ENCODE results near the gene MT1M. TPM values are rescaled to one million over a fixed set of nuclear protein-coding genes. Genes with fewer than 3 reads are reported as not detected.

The MT1M gene
- total and polyA plus RNA-seq, 2 of the 8 experiments (the other 6 are each of a cell fraction or from before 2014, with no cell fraction given): 2.1 TPM; not detected in 1

DNA sequence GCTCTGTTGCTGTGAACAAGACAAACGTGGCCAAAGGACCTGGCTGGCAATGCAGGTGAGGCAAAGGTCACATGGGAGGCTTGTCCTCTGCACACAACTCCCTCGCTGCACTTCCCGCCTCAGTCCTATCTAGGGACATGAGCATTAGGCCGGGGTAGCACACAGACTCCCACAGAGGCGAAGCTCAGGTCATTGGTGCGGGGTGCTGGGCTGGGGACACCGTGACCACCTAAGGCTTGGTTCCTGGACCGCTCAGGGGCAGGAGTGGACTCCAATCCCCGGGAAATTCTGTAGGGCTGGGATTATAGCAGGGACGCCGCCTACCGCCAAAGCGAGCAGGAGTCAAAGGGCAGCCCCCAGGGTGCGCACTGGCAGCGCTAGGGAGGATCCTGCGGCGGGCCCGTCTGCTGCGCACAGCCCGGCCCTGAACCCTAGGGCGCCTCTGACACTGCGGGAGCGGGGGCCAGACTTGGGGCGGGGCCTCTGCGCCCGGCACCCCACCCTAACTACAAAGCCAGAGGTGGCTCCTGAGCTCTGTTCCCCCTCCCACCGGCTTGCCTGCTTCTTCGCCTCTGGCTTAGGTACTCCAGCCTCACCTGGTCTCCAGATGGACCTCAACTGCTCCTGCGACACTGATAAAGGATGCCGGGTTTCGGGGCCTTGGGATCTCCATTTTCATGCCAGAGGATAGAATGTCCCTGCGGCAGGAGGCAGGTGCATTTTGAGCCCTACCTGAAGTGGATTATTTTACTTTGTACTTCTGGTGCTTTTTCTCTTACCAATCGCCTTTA is 15.4 kb downstream of the MT1M start (continued):
- TF ChIP-seq, protein P1, sequence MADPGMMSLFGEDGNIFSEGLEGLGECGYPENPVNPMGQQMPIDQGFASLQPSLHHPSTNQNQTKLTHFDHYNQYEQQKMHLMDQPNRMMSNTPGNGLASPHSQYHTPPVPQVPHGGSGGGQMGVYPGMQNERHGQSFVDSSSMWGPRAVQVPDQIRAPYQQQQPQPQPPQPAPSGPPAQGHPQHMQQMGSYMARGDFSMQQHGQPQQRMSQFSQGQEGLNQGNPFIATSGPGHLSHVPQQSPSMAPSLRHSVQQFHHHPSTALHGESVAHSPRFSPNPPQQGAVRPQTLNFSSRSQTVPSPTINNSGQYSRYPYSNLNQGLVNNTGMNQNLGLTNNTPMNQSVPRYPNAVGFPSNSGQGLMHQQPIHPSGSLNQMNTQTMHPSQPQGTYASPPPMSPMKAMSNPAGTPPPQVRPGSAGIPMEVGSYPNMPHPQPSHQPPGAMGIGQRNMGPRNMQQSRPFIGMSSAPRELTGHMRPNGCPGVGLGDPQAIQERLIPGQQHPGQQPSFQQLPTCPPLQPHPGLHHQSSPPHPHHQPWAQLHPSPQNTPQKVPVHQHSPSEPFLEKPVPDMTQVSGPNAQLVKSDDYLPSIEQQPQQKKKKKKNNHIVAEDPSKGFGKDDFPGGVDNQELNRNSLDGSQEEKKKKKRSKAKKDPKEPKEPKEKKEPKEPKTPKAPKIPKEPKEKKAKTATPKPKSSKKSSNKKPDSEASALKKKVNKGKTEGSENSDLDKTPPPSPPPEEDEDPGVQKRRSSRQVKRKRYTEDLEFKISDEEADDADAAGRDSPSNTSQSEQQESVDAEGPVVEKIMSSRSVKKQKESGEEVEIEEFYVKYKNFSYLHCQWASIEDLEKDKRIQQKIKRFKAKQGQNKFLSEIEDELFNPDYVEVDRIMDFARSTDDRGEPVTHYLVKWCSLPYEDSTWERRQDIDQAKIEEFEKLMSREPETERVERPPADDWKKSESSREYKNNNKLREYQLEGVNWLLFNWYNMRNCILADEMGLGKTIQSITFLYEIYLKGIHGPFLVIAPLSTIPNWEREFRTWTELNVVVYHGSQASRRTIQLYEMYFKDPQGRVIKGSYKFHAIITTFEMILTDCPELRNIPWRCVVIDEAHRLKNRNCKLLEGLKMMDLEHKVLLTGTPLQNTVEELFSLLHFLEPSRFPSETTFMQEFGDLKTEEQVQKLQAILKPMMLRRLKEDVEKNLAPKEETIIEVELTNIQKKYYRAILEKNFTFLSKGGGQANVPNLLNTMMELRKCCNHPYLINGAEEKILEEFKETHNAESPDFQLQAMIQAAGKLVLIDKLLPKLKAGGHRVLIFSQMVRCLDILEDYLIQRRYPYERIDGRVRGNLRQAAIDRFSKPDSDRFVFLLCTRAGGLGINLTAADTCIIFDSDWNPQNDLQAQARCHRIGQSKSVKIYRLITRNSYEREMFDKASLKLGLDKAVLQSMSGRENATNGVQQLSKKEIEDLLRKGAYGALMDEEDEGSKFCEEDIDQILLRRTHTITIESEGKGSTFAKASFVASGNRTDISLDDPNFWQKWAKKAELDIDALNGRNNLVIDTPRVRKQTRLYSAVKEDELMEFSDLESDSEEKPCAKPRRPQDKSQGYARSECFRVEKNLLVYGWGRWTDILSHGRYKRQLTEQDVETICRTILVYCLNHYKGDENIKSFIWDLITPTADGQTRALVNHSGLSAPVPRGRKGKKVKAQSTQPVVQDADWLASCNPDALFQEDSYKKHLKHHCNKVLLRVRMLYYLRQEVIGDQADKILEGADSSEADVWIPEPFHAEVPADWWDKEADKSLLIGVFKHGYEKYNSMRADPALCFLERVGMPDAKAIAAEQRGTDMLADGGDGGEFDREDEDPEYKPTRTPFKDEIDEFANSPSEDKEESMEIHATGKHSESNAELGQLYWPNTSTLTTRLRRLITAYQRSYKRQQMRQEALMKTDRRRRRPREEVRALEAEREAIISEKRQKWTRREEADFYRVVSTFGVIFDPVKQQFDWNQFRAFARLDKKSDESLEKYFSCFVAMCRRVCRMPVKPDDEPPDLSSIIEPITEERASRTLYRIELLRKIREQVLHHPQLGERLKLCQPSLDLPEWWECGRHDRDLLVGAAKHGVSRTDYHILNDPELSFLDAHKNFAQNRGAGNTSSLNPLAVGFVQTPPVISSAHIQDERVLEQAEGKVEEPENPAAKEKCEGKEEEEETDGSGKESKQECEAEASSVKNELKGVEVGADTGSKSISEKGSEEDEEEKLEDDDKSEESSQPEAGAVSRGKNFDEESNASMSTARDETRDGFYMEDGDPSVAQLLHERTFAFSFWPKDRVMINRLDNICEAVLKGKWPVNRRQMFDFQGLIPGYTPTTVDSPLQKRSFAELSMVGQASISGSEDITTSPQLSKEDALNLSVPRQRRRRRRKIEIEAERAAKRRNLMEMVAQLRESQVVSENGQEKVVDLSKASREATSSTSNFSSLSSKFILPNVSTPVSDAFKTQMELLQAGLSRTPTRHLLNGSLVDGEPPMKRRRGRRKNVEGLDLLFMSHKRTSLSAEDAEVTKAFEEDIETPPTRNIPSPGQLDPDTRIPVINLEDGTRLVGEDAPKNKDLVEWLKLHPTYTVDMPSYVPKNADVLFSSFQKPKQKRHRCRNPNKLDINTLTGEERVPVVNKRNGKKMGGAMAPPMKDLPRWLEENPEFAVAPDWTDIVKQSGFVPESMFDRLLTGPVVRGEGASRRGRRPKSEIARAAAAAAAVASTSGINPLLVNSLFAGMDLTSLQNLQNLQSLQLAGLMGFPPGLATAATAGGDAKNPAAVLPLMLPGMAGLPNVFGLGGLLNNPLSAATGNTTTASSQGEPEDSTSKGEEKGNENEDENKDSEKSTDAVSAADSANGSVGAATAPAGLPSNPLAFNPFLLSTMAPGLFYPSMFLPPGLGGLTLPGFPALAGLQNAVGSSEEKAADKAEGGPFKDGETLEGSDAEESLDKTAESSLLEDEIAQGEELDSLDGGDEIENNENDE (IDR thresholded peaks at IDR 0.05; ENCODE audit: insufficient replicate concordance, low read length): no peak
- no peak for TF ChIP-seq CREB1 (IDR thresholded peaks at IDR 0.05)
- TF ChIP-seq POLR2AphosphoS5 (IDR thresholded peaks at IDR 0.05; ENCODE audit: low read depth, low read length): no peak
- peak; percentile 37; the same call in 1 of the 2 replicates for TF ChIP-seq USF2 (IDR thresholded peaks at IDR 0.05; ENCODE audit: low read length)
- no peak for TF ChIP-seq RFX5 (IDR thresholded peaks at IDR 0.05; ENCODE audit: borderline replicate concordance, low read depth, low read length)
- 0 out of 2 replicates have a peak, but pooled peaks have one; percentile 6 for TF ChIP-seq YY1 (IDR thresholded peaks at IDR 0.05; ENCODE audit: low read depth, low read length)
- TF ChIP-seq ASH2L (IDR thresholded peaks at IDR 0.05; ENCODE audit: low read length): no peak
- TF ChIP-seq, protein P2, sequence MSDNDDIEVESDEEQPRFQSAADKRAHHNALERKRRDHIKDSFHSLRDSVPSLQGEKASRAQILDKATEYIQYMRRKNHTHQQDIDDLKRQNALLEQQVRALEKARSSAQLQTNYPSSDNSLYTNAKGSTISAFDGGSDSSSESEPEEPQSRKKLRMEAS (IDR thresholded peaks at IDR 0.05): peak; percentile 65; the same call in 1 of the 2 replicates
- TF ChIP-seq TAF1 (IDR thresholded peaks at IDR 0.05; ENCODE audit: low read depth, low read length): no peak

All from H1 (cell line).